Hematopoietic multipotent progenitor cell treated with erythropoietin and hydrocortisone succinate and interleukin-3 and kit ligand, for 15 days (in vitro differentiated cells): Measurements from ENCODE around the gene CENPT.
A peak's percentile ranks its signal among the peaks of the same experiment; 100 is the strongest.

Source experiments
- DNase-seq: peaks from one replicate; pipeline ENCODE4 v3.0.0-alpha.2; 2015; ENCODE audit warnings: low spot score

The CENPT gene

GRCh38 chr16:67847064-67847861 lies at the start of gene CENPT:
Gene CENPT, minus strand, starts transcription at chr16:67847693. Its CDS starts 13,834 bp downstream, at chr16:67833859.
- DNase-seq: peak; percentile 82

DNA sequence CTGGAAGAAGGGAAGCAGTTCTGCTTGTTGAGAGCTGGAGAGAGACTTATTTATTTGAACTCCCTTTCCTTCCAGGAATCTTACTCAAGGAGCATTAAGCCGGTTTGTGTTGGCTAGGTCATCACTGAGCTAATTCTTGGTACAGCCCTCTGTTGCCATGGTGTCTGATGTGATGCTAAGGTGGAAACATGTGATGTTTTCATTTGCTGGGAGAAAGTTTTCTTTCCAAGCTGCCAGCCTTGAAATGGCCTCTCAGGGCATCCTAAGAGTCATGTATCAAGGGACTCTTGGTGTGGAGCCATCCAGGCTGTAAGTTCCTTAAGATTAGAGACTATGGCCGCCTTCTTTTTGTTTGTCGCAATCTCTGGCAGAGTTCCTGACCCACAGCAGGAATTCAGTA lies 49.7 kb upstream of the CENPT start:
- no peak for DNase-seq

DNA sequence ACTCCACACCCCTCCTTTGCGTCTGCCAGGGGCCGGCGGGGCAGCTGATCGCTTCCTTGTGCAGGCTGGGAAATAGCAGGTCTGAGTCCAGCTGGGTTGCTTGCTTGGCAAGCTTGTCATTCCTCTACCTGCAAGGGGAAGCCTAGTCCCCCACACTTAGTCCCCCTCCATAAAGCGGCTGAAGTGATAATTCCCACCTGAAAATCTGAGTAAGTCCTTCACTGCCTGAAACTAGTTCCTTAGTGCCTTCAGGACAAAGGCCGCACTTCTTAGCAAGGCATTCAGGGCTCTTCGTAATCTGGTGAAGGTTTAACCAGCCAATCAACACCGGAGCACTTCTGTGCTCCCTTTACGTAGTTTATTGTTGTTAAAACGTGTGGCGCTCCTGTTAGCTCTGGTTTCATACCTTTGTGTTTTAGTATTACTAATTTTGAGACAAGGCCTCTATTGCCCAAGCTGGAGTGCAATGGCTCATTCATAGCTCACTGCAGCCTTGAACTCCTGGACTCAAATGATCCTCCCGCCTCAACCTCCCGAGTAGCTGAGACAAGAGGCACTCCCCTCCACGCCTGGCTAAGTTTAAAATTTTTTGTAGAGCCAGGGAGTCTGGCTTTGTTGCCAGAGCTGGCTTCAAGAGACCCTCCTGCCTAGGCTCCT lies 46.4 kb upstream of the CENPT start:
- no peak for DNase-seq

GRCh38 chr16:67892899-67893742 lies 45.6 kb upstream of the CENPT start, which contains the start of gene PSKH1:
Gene PSKH1, plus strand, starts transcription at chr16:67893254. Its CDS starts 15,496 bp downstream, at chr16:67908750.
- DNase-seq: peak; percentile 97

GRCh38 chr16:67892375-67892774 lies 44.9 kb upstream of the CENPT start:
- no peak for DNase-seq

- DNase-seq: no peak
Observed at GRCh38 chr16:67888331-67888730, 40.8 kb upstream of the CENPT start.

GRCh38 chr16:67886387-67886786 lies 38.9 kb upstream of the CENPT start:
- DNase-seq: no peak

- no peak for DNase-seq
Observed at GRCh38 chr16:67885976-67886375, 38.5 kb upstream of the CENPT start.

GRCh38 chr16:67885545-67885944 lies 38.1 kb upstream of the CENPT start:
- DNase-seq: no peak

GRCh38 chr16:67884684-67885083 lies 37.2 kb upstream of the CENPT start, which contains the start of gene NRN1L:
Gene NRN1L, plus strand, starts transcription at chr16:67884885. Its CDS starts 19 bp downstream, at chr16:67884904.
- DNase-seq: no peak

DNA sequence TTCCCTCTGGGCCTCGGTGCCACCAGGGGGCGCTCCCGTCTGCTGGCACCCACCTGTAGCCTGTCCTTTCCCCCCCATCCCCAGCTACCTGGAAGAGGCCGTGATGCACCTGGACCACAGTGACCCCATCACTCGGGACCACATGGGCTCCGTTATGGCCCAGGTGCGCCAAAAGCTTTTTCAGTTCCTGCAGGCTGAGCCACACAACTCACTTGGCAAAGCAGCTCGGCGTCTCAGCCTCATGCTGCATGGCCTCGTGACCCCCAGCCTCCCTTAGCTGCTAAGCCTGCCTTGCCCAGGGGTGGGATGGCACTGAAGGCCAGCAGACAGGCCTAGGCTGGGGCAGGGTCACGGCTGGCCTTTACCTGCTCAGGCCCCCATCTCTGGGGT lies 36.4 kb upstream of the CENPT start:
- peak; percentile 72 for DNase-seq

GRCh38 chr16:67883146-67883871 lies 35.8 kb upstream of the CENPT start:
- DNase-seq: no peak

DNA sequence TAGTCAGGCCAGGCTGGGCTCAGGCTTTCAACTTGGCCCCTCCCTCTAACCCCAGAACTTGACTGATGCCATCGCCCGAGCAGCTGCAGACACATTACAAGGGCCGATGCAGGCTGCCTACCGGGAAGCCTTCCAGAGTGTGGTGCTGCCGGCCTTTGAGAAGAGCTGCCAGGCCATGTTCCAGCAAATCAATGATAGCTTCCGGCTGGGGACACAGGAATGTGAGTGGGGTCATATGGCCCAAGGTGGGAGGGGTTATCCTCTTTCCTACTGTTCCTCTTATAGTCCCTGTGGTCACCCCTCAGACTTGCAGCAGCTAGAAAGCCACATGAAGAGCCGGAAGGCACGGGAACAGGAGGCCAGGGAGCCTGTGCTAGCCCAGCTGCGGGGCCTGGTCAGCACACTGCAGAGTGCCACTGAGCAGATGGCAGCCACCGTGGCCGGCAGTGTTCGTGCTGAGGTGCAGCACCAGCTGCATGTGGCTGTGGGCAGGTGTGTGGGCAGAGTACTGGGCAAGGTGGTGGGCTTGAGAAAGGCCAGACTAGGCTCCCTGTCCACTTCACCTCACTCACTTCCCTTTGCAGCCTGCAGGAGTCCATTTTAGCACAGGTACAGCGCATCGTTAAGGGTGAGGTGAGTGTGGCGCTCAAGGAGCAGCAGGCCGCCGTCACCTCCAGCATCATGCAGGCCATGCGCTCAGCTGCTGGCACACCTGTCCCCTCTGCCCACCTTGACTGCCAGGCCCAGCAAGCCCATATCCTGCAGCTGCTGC lies 35.1 kb upstream of the CENPT start:
- DNase-seq: no peak

DNA sequence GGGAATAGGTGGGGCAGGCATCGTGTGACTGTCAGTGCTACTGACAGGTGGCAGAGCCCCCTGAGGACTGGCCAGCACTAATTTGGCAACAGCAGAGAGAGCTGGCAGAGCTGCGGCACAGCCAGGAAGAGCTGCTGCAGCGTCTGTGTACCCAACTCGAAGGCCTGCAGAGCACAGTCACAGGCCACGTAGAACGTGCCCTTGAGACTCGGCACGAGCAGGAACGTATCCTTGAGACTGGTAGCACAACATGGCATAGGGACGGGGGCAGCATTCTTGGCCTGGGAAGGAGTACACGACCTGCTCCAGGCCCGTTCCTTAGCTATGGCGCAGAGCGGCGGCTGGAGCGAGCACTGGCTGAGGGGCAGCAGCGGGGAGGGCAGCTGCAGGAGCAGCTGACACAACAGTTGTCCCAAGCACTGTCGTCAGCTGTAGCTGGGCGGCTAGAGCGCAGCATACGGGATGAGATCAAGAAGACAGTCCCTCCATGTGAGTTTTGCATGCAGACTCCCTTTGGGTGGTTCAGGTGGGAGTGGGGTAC lies 34.2 kb upstream of the CENPT start:
- no peak for DNase-seq

GRCh38 chr16:67880584-67880983 lies 33.1 kb upstream of the CENPT start:
- no peak for DNase-seq

GRCh38 chr16:67879936-67880335 lies 32.4 kb upstream of the CENPT start:
- DNase-seq: no peak

DNA sequence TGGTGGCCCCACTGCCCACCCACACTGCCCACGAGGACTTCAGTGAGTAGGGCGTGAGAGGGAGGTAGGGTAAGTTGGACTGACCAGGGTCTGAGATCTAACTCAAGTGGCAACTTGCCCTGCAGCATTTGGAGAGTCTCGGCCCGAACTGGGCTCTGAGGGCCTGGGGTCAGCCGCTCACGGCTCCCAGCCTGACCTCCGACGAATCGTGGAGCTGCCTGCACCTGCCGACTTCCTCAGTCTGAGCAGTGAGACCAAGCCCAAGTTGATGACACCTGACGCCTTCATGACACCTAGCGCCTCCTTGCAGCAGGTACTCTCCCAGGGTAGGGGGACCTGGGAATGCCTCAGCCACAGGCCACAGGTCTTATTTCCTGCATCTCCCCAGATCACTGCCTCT lies 32.0 kb upstream of the CENPT start:
- DNase-seq: no peak

DNA sequence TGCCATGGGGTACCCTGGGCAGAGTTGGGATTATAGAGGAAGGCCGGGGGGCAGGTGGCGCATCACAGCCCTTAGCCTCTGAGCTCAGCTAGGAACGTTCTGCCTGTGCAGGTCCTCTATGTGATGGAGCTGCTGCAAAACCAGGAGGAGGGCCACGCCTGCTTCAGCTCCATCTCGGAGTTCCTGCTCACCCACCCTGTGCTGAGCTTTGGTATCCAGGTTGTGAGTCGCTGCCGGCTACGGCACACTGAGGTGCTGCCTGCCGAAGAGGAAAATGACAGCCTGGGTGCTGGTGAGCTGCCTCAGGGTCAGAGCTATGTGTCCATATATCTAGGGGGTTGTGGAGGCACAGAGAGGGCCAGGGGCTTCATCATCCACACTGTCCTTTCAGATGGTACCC lies 31.4 kb upstream of the CENPT start:
- no peak for DNase-seq

DNA sequence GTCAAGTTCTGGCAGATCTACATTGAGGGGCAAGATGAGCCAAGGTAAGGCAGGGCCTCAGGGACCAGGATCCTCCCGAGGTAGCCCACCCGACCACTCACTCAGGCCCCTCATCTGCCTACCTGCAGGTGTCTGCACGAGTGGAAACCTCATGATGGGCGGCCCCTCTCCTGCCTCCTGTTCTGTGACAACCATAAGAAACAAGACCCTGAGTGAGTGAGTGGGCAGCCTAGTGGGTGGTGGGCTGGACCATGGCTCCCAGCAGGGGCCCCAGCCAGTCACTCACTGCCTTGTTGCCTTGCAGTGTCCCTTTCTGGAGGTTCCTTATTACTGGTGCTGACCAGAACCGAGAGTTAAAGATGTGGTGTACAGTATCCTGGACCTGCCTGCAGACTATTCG lies 30.7 kb upstream of the CENPT start:
- no peak for DNase-seq

DNA sequence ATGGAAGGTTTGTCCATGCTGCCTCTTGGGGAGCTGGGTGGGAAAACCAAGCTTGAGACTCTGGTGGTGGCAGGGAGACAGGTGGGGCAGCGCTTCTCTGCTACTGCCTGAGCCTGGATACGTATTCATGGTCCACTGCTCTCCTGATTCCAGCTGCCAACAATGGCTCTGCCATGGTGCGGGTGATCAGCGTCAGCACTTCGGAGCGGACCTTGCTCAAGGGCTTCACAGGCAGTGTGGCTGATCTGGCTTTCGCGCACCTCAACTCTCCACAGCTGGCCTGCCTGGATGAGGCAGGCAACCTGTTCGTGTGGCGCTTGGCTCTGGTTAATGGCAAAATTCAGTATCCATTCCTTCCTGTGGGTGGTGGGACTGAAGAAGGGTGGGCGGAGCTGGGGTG lies 29.6 kb upstream of the CENPT start:
- DNase-seq: no peak

- no peak for DNase-seq
Observed at GRCh38 chr16:67874372-67874771, 26.9 kb upstream of the CENPT start.
